Epidermal melanocyte (primary cell): ENCODE data around the gene ST6GAL1.
A peak's percentile ranks its signal among the peaks of the same experiment; 100 is the strongest.
"Not testable (repeated sequence)": the region's sequence is repeated elsewhere in the genome, so short reads cannot be mapped to it uniquely, and the experiment has no call there.

Source experiments
- DNase-seq: peaks from one replicate; pipeline ENCODE4 v3.0.0; 2011; ENCODE audit warnings: low spot score; ENCODE audit not compliant: insufficient read length

ST6GAL1 gene

GRCh38 chr3:186967236-186967635, 36.9 kb downstream of the ST6GAL1 start:
- not testable (repeated sequence) for DNase-seq

GRCh38 chr3:186967686-186968085, 37.4 kb downstream of the ST6GAL1 start:
- DNase-seq = no peak

GRCh38 chr3:186969607-186970006, 39.3 kb downstream of the ST6GAL1 start:
- DNase-seq = no peak

GRCh38 chr3:186971106-186971505, 40.8 kb downstream of the ST6GAL1 start:
- DNase-seq = not testable (repeated sequence)

GRCh38 chr3:186971578-186971977, 41.3 kb downstream of the ST6GAL1 start:
- no peak for DNase-seq

- no peak for DNase-seq
Observed at GRCh38 chr3:186973702-186974101, 43.4 kb downstream of the ST6GAL1 start.

- no peak for DNase-seq
Observed at GRCh38 chr3:186974824-186975313, 44.5 kb downstream of the ST6GAL1 start.

GRCh38 chr3:186975726-186976125, 45.4 kb downstream of the ST6GAL1 start:
- DNase-seq = no peak

- DNase-seq = peak; percentile 68
Observed at GRCh38 chr3:186976837-186977750, 46.8 kb downstream of the ST6GAL1 start.

- no peak for DNase-seq
Observed at GRCh38 chr3:186978712-186979111, 48.4 kb downstream of the ST6GAL1 start.

GRCh38 chr3:186979852-186980251, 49.5 kb downstream of the ST6GAL1 start:
- DNase-seq = no peak

GRCh38 chr3:186980989-186981388, 50.7 kb downstream of the ST6GAL1 start:
- no peak for DNase-seq

- DNase-seq = no peak
Observed at GRCh38 chr3:186983659-186984058, 53.3 kb downstream of the ST6GAL1 start.

- no peak for DNase-seq
Observed at GRCh38 chr3:186984064-186984463, 53.7 kb downstream of the ST6GAL1 start.

GRCh38 chr3:186985661-186986364, 55.5 kb downstream of the ST6GAL1 start:
- DNase-seq = no peak

GRCh38 chr3:186986406-186986805, 56.1 kb downstream of the ST6GAL1 start:
- DNase-seq = no peak

- DNase-seq = no peak
Observed at GRCh38 chr3:186986816-186987215, 56.5 kb downstream of the ST6GAL1 start.

- DNase-seq = no peak
Observed at GRCh38 chr3:186988806-186989205, 58.5 kb downstream of the ST6GAL1 start.

- no peak for DNase-seq
Observed at GRCh38 chr3:186989429-186989828, 59.1 kb downstream of the ST6GAL1 start.

- no peak for DNase-seq
Observed at GRCh38 chr3:186990277-186990676, 60.0 kb downstream of the ST6GAL1 start.

GRCh38 chr3:186990878-186991308, 60.6 kb downstream of the ST6GAL1 start:
- no peak for DNase-seq

- DNase-seq = no peak
Observed at GRCh38 chr3:186991470-186991869, 61.1 kb downstream of the ST6GAL1 start.
